GM23338 (cell line): ENCODE data around the gene CDHR3. TPM values are rescaled to one million over a fixed set of nuclear protein-coding genes. Genes with fewer than 3 reads are reported as not detected.

Experiments used
- ATAC-seq: fragments of 200-7000 bp; cut with Tn5 transposase; 3 replicates; pipeline ENCODE4 v1.9.1; 2020
- DNase-seq: peaks from one replicate; pipeline ENCODE4 v3.0.0-alpha.2; 2015; ENCODE audit warnings: low spot score
- H2AFZ ChIP-seq: fragments of 200-600 bp; sonication (generic); 2 replicates; pipeline ENCODE4 v1.8.0; 2016; ENCODE audit warnings: antibody characterized with exemption, mild to moderate bottlenecking, moderate library complexity
- H3F3A ChIP-seq: fragments of 200-600 bp; sonication (generic); replicated peaks from 2 replicates; pipeline ENCODE4 v1.8.0; 2017; ENCODE audit warnings: antibody characterized with exemption, mixed run types, low read depth
- H3K27ac ChIP-seq: fragments of 200-600 bp; sonication (generic); 2 replicates; pipeline ENCODE4 v1.6.1; 2016; ENCODE audit warnings: low read depth
- H3K27me3 ChIP-seq: fragments of 200-600 bp; sonication (generic); 2 replicates; pipeline ENCODE4 v1.8.0; 2016; ENCODE audit warnings: mild to moderate bottlenecking, mixed run types, moderate library complexity; ENCODE audit not compliant: insufficient read depth
- H3K36me3 ChIP-seq: fragments of 200-600 bp; sonication (generic); 2 replicates; pipeline ENCODE4 v1.8.0; 2016; ENCODE audit warnings: mild to moderate bottlenecking; ENCODE audit not compliant: insufficient read depth
- H3K4me1 ChIP-seq: fragments of 200-600 bp; sonication (generic); 2 replicates; pipeline ENCODE4 v1.8.0; 2016; ENCODE audit warnings: mild to moderate bottlenecking, moderate library complexity; ENCODE audit not compliant: insufficient read depth
- H3K4me2 ChIP-seq: fragments of 200-600 bp; sonication (generic); 2 replicates; pipeline ENCODE4 v1.7.1; 2017; ENCODE audit warnings: mixed run types
- H3K4me3 ChIP-seq: fragments of 200-600 bp; sonication (generic); 2 replicates; pipeline ENCODE4 v1.6.1; 2016; ENCODE audit warnings: mixed run types
- H3K79me2 ChIP-seq: fragments of 200-600 bp; sonication (generic); replicated peaks from 2 replicates; pipeline ENCODE4 v1.8.0; 2017; ENCODE audit warnings: mild to moderate bottlenecking; ENCODE audit not compliant: insufficient read depth
- H3K9me2 ChIP-seq: fragments of 200-600 bp; sonication (generic); 2 replicates; pipeline ENCODE4 v1.8.0; 2017; ENCODE audit not compliant: insufficient read depth
- H4K20me1 ChIP-seq: fragments of 200-600 bp; sonication (generic); replicated peaks from 2 replicates; pipeline ENCODE4 v1.8.0; 2017; ENCODE audit warnings: mild to moderate bottlenecking; ENCODE audit not compliant: insufficient read depth
- H3K27ac Mint-ChIP-seq: 2 replicates; pipeline ENCODE4 v1.8.0; 2020; ENCODE audit warnings: inconsistent platforms, mild to moderate bottlenecking, moderate library complexity, mixed read lengths
- H3K27me3 Mint-ChIP-seq: 3 replicates; pipeline ENCODE4 v1.8.0; 2022; ENCODE audit warnings: low read depth, mild to moderate bottlenecking, moderate library complexity, mixed read lengths, inconsistent platforms; ENCODE audit not compliant: insufficient read depth, poor library complexity
- H3K36me3 Mint-ChIP-seq: 3 replicates; pipeline ENCODE4 v1.8.0; 2021; ENCODE audit warnings: low read depth, mild to moderate bottlenecking, inconsistent platforms, moderate library complexity, mixed read lengths
- H3K4me1 Mint-ChIP-seq: 3 replicates; pipeline ENCODE4 v1.8.0; 2020; ENCODE audit warnings: mild to moderate bottlenecking, inconsistent platforms, mixed read lengths
- H3K4me3 Mint-ChIP-seq: 3 replicates; pipeline ENCODE4 v1.8.0; 2021; ENCODE audit warnings: moderate library complexity, mild to moderate bottlenecking, inconsistent platforms, mixed read lengths
- H3K9me3 Mint-ChIP-seq: 3 replicates; pipeline ENCODE4 v1.8.0; 2020; ENCODE audit warnings: moderate library complexity, mild to moderate bottlenecking, inconsistent platforms, mixed read lengths
- CREB1 ChIP-seq: fragments of 250-450 bp; sonication (Bioruptor Pico); IDR thresholded peaks from 2 replicates; pipeline ENCODE4 v1.5.0; 2020; ENCODE audit warnings: low read depth, mild to moderate bottlenecking, moderate library complexity
- ETS1 ChIP-seq: IDR thresholded peaks from 2 replicates; pipeline ENCODE4 v1.6.1; 2016; ENCODE audit warnings: antibody characterized with exemption
- EZH2 ChIP-seq: fragments of 200-600 bp; sonication (generic); IDR thresholded peaks from one replicate; pipeline ENCODE4 v1.8.0; 2017; ENCODE audit warnings: antibody characterized with exemption, mild to moderate bottlenecking, low read depth; ENCODE audit not compliant: unreplicated experiment
- EZH2phosphoT487 ChIP-seq: fragments of 200-600 bp; sonication (generic); IDR thresholded peaks from one replicate; pipeline ENCODE4 v1.8.1; 2018; ENCODE audit warnings: antibody characterized with exemption; ENCODE audit not compliant: unreplicated experiment
- JUNB ChIP-seq: IDR thresholded peaks from one replicate; pipeline ENCODE4 v1.6.1; 2016; ENCODE audit warnings: antibody characterized with exemption; ENCODE audit not compliant: unreplicated experiment
- NANOG ChIP-seq: IDR thresholded peaks from 2 replicates; pipeline ENCODE4 v1.6.1; 2016; ENCODE audit warnings: antibody characterized with exemption, borderline replicate concordance
- POLR2AphosphoS5 ChIP-seq: IDR thresholded peaks from 2 replicates; pipeline ENCODE4 v1.6.1; 2016; ENCODE audit warnings: antibody characterized with exemption, low read depth
- REST ChIP-seq: IDR thresholded peaks from one replicate; pipeline ENCODE4 v1.6.1; 2018; ENCODE audit warnings: antibody characterized with exemption; ENCODE audit not compliant: unreplicated experiment
- ZNF114 ChIP-seq: fragments of 250-450 bp; sonication (Bioruptor Pico); IDR thresholded peaks from 2 replicates; pipeline ENCODE4 v1.5.0; 2020; ENCODE audit warnings: mild to moderate bottlenecking, moderate library complexity
- ZNF331 ChIP-seq: fragments of 250-450 bp; sonication (Bioruptor Pico); IDR thresholded peaks from 2 replicates; pipeline ENCODE4 v1.5.0; 2020; ENCODE audit warnings: low read depth, mild to moderate bottlenecking, moderate library complexity
- ZNF462 ChIP-seq: fragments of 250-450 bp; sonication (Bioruptor Pico); IDR thresholded peaks from 2 replicates; pipeline ENCODE4 v1.5.0; 2020; ENCODE audit warnings: mild to moderate bottlenecking, moderate library complexity
- polyA plus RNA-seq: library from polyadenylated mRNA; unstranded; fragments of >200 nt; fragmentation: Nextera tagmentation; extraction: Ambion mirVana; gene quantifications from 2 replicates; pipeline ENCODE4 v1.2.1, GENCODE V29; 2016
- total RNA-seq: library from RNA; depleted of rRNA; stranded (reverse); fragments of >200 nt; shearing (Covaris generic); gene quantifications from 2 replicates; pipeline ENCODE4 v1.2.3, GENCODE V29; 2014
- TF ChIP-seq, protein P1 (sequence below), 2 experiments: fragments of 200-600 bp in 1 of 2; sonication (generic) in 1 of 2; conservative IDR thresholded peaks; 2 replicates each; pipeline versions ENCODE4 v1.5.1 to v1.6.1; 2016 to 2017; ENCODE audit warnings: antibody characterized with exemption in 2 of 2, low read depth in 2 of 2, mild to moderate bottlenecking in 2 of 2, moderate library complexity in 1 of 2

The CDHR3 gene
- total and polyA plus RNA-seq, 2 experiments from 2014 or later = 5.1 to 12.2 TPM

GRCh38 chr7:105916603-105917002, 46.5 kb upstream of the CDHR3 start (continued):
- TF ChIP-seq REST (no peak), CREB1 (CRISPR knock-in tag) (no peak), NANOG (no peak), ETS1 (no peak), JUNB (no peak), ZNF331 (CRISPR knock-in tag) (no peak), ZNF114 (CRISPR knock-in tag) (no peak), POLR2AphosphoS5 (no peak)
- TF ChIP-seq, protein P1, sequence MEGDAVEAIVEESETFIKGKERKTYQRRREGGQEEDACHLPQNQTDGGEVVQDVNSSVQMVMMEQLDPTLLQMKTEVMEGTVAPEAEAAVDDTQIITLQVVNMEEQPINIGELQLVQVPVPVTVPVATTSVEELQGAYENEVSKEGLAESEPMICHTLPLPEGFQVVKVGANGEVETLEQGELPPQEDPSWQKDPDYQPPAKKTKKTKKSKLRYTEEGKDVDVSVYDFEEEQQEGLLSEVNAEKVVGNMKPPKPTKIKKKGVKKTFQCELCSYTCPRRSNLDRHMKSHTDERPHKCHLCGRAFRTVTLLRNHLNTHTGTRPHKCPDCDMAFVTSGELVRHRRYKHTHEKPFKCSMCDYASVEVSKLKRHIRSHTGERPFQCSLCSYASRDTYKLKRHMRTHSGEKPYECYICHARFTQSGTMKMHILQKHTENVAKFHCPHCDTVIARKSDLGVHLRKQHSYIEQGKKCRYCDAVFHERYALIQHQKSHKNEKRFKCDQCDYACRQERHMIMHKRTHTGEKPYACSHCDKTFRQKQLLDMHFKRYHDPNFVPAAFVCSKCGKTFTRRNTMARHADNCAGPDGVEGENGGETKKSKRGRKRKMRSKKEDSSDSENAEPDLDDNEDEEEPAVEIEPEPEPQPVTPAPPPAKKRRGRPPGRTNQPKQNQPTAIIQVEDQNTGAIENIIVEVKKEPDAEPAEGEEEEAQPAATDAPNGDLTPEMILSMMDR (conservative IDR thresholded peaks at IDR 0.05; ENCODE audit: low read depth in 2 of 2) = no peak

DNA sequence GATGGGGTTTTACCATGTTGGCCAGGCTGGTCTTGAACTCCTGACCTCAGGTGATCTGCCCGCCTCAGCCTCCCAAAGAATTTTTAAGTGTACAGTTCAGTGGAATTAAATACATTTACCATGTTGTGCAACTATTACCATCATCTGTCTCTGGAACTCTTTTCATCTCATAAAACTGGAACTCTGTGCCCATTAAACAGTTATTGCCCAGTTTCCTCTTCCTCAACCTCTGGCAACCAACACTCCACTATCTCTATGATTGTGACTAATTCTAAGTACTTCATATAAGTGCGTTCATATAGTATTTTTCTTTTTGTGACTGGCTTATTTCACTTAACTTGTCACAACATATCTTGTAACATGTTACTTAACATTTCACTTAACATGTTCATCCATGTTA, 45.4 kb upstream of the CDHR3 start:
- no peak for TF ChIP-seq EZH2
- no peak for TF ChIP-seq EZH2phosphoT487
- no peak for TF ChIP-seq ZNF462 (CRISPR knock-in tag)
- H3K27me3 Mint-ChIP-seq = peaks cover 3% of the 10 kb centered on the region
- no peak overlapping the region for H2AFZ ChIP-seq
- ATAC-seq (no peak), DNase-seq (no peak)
- no peak overlapping the region for H3K4me3 Mint-ChIP-seq
- H3K36me3 ChIP-seq = no peaks in the 10 kb centered on the region
- H3K36me3 Mint-ChIP-seq = peaks cover 32% of the 10 kb centered on the region
- H3K4me3 ChIP-seq = no peak overlapping the region
- no peaks in the 10 kb centered on the region for H3F3A ChIP-seq
- no peaks in the 10 kb centered on the region; the same call in 1 of the 2 replicates for H4K20me1 ChIP-seq
- peaks cover 4% of the 10 kb centered on the region; the same call in 1 of the 2 replicates for H3K9me2 ChIP-seq
- H3K9me3 Mint-ChIP-seq = peaks cover 3% of the 10 kb centered on the region; the same call in 1 of the 3 replicates
- H3K4me2 ChIP-seq = no peak overlapping the region
- H3K27ac ChIP-seq = no peak overlapping the region
- no peak overlapping the region for H3K27ac Mint-ChIP-seq
- H3K79me2 ChIP-seq = no peaks in the 10 kb centered on the region
- 0 out of 3 replicates have a peak, but pooled peaks cover 2% of the 10 kb centered on the region for H3K4me1 Mint-ChIP-seq
- H3K27me3 ChIP-seq = no peaks in the 10 kb centered on the region
- H3K4me1 ChIP-seq = no peaks in the 10 kb centered on the region
